ENCODE data around the gene COBLL1.

Gene COBLL1

DNA sequence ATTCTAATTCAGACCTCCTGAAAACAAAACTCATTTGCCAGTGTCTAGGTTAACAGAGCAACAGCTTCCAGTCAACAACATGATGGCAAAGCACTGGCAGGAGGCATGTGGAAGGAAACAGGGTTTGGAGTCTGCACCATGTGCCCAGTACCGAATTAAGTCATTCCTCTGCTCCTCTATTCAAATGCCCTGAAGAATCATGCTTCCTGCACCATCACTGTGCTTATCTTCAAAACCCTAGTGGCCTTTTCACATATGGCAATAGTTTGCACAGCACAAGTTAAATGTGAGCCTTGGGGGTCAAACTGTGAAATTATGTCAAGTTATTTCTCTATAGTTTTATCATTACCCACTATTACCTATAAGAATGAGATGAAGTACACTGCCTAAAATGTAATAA, 145.0 kb downstream of the COBLL1 start:
- Histone ChIP-seq H3K4me3 (ENCODE audit: low read length) (no peak overlapping the region), H3K36me3 (replicated peaks; ENCODE audit: low read depth, low read length) (peaks cover 79% of the 10 kb centered on the region), H2AFZ (ENCODE audit: low read depth, low read length) (no peak overlapping the region), H3K27ac (ENCODE audit: low read length) (no peak overlapping the region), H3K79me2 (ENCODE audit: low read length) (no peaks in the 10 kb centered on the region), H4K20me1 (ENCODE audit: insufficient read depth, low read length) (0 out of 2 replicates have a peak, but pooled peaks cover 5% of the 10 kb centered on the region), H3K27me3 (ENCODE audit: low read depth, low read length) (no peaks in the 10 kb centered on the region), H3K4me2 (ENCODE audit: low read length) (no peak overlapping the region), H3K4me1 (ENCODE audit: low read length) (no peaks in the 10 kb centered on the region), H3K9me3 (ENCODE audit: insufficient read depth, low read length) (no peaks in the 10 kb centered on the region), H3K9ac (ENCODE audit: low read length) (no peak overlapping the region)
- no peak for TF ChIP-seq CTCF (IDR thresholded peaks at IDR 0.05; ENCODE audit: low read depth, low read length)
- no peak for TF ChIP-seq EZH2phosphoT487 (IDR thresholded peaks at IDR 0.05; ENCODE audit: low read depth)

- H3K9me3 ChIP-seq (ENCODE audit: insufficient read depth, low read length) = no peaks in the 10 kb centered on the region
- H3K79me2 ChIP-seq (ENCODE audit: low read length) = no peaks in the 10 kb centered on the region
- H3K27ac ChIP-seq (ENCODE audit: low read length) = no peak overlapping the region
- H4K20me1 ChIP-seq (ENCODE audit: insufficient read depth, low read length) = peaks cover 8% of the 10 kb centered on the region; the same call in 1 of the 2 replicates
- TF ChIP-seq EZH2phosphoT487 (IDR thresholded peaks at IDR 0.05; ENCODE audit: low read depth) (no peak), CTCF (IDR thresholded peaks at IDR 0.05; ENCODE audit: low read depth, low read length) (no peak)
- H3K4me1 ChIP-seq (ENCODE audit: low read length) = no peaks in the 10 kb centered on the region
- H3K9ac ChIP-seq (ENCODE audit: low read length) = no peak overlapping the region
- no peaks in the 10 kb centered on the region for H3K27me3 ChIP-seq (ENCODE audit: low read depth, low read length)
- H3K4me3 ChIP-seq (ENCODE audit: low read length) = no peak overlapping the region
- H3K36me3 ChIP-seq (replicated peaks; ENCODE audit: low read depth, low read length) = peaks cover 83% of the 10 kb centered on the region
- H2AFZ ChIP-seq (ENCODE audit: low read depth, low read length) = no peak overlapping the region
- H3K4me2 ChIP-seq (ENCODE audit: low read length) = no peak overlapping the region
Measured at GRCh38 chr2:164694275-164694695, 147.3 kb downstream of the COBLL1 start.

DNA sequence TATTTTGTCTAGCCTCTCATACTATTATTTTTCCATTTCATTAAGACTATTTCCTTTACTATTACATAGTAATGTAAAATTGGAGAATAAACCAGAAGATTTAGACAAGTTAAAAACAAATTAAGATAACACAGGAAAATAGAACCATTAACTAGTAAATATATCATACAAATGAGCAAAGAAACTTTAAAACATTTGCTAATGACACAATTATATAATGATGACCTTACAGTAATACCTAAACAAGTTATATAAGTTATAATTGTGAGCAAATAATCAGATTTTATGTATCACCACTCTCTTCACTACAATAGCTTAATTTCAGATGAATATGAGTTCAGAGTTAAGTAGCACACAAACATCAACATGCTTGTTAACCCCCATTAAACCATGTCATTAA, 147.8 kb downstream of the COBLL1 start:
- Histone ChIP-seq H3K79me2 (ENCODE audit: low read length) (no peaks in the 10 kb centered on the region), H3K4me3 (ENCODE audit: low read length) (no peak overlapping the region), H3K36me3 (replicated peaks; ENCODE audit: low read depth, low read length) (peaks cover 83% of the 10 kb centered on the region), H3K9ac (ENCODE audit: low read length) (no peak overlapping the region), H3K27me3 (ENCODE audit: low read depth, low read length) (no peaks in the 10 kb centered on the region), H3K4me2 (ENCODE audit: low read length) (no peak overlapping the region), H3K27ac (ENCODE audit: low read length) (no peak overlapping the region), H4K20me1 (ENCODE audit: insufficient read depth, low read length) (peaks cover 8% of the 10 kb centered on the region; the same call in 1 of the 2 replicates), H3K9me3 (ENCODE audit: insufficient read depth, low read length) (no peaks in the 10 kb centered on the region), H2AFZ (ENCODE audit: low read depth, low read length) (no peak overlapping the region), H3K4me1 (ENCODE audit: low read length) (no peaks in the 10 kb centered on the region)
- TF ChIP-seq EZH2phosphoT487 (IDR thresholded peaks at IDR 0.05; ENCODE audit: low read depth) (no peak), CTCF (IDR thresholded peaks at IDR 0.05; ENCODE audit: low read depth, low read length) (no peak)

- H3K4me3 ChIP-seq (ENCODE audit: low read length) = no peak overlapping the region
- no peak overlapping the region for H3K4me2 ChIP-seq (ENCODE audit: low read length)
- no peak overlapping the region for H2AFZ ChIP-seq (ENCODE audit: low read depth, low read length)
- peaks cover 82% of the 10 kb centered on the region for H3K36me3 ChIP-seq (replicated peaks; ENCODE audit: low read depth, low read length)
- H3K27me3 ChIP-seq (ENCODE audit: low read depth, low read length) = no peaks in the 10 kb centered on the region
- no peaks in the 10 kb centered on the region for H3K9me3 ChIP-seq (ENCODE audit: insufficient read depth, low read length)
- peaks cover 8% of the 10 kb centered on the region; the same call in 1 of the 2 replicates for H4K20me1 ChIP-seq (ENCODE audit: insufficient read depth, low read length)
- no peaks in the 10 kb centered on the region for H3K79me2 ChIP-seq (ENCODE audit: low read length)
- H3K27ac ChIP-seq (ENCODE audit: low read length) = no peak overlapping the region
- no peaks in the 10 kb centered on the region for H3K4me1 ChIP-seq (ENCODE audit: low read length)
- H3K9ac ChIP-seq (ENCODE audit: low read length) = no peak overlapping the region
- no peak for TF ChIP-seq EZH2phosphoT487 (IDR thresholded peaks at IDR 0.05; ENCODE audit: low read depth)
Measured at GRCh38 chr2:164693390-164693789, 148.2 kb downstream of the COBLL1 start.
